Panc1 (cell line): ENCODE measurements around the gene GLS.

ENCODE experiments used
- CTCF ChIP-seq: fragments of 450-650 bp; IDR thresholded peaks from 2 replicates; pipeline ENCODE4 v1.5.1; 2017; ENCODE audit warnings: mild to moderate bottlenecking
- POLR2AphosphoS5 ChIP-seq: IDR thresholded peaks from 2 replicates; pipeline ENCODE4 v1.6.1; 2012; ENCODE audit warnings: mild to moderate bottlenecking, low read depth, low read length, moderate library complexity
- REST ChIP-seq, 2 experiments: IDR thresholded peaks; 2 replicates each; pipeline ENCODE4 v1.6.1; 2011 to 2012; ENCODE audit warnings: low read depth in 2 of 2, control low read depth in 1 of 2, low read length in 1 of 2, mild to moderate bottlenecking in 1 of 2, moderate library complexity in 1 of 2; ENCODE audit not compliant: insufficient read depth in 1 of 2
- SIN3A ChIP-seq: IDR thresholded peaks from 2 replicates; pipeline ENCODE4 v1.6.1; 2012; ENCODE audit warnings: low read depth, mild to moderate bottlenecking, low read length, moderate library complexity, borderline replicate concordance; ENCODE audit not compliant: insufficient read depth
- TCF7L2 ChIP-seq: IDR thresholded peaks from 2 replicates; pipeline ENCODE4 v1.6.1; 2011; ENCODE audit warnings: mild to moderate bottlenecking, low read depth, low read length, inconsistent platforms

- TF ChIP-seq CTCF = no peak
- TF ChIP-seq POLR2AphosphoS5 = no peak
- TF ChIP-seq SIN3A = no peak
- TF ChIP-seq TCF7L2 = no peak
- TF ChIP-seq REST (IDR thresholded peaks at IDR 0.05; ENCODE audit: insufficient read depth in 1 of 2, low read depth in 2 of 2, low read length in 1 of 2) = no peak
Measured at GRCh38 chr2:190846746-190847145, 33.9 kb upstream of the GLS start.
